Stimulated activated naive CD8-positive, alpha-beta T cell treated with anti-CD3 and anti-CD28 coated beads, Interleukin-15, Interleukin-2, amounts not matched to agents 100 U/mL and 50 U/mL, for 24 hours (primary cell): ENCODE data around the gene F10.

Source experiments
- ATAC-seq: fragments of 150-1000 bp; cut with Tn5 transposase; one replicate; pipeline ENCODE4 v1.10.0; 2021
- DNase-seq: peaks from one replicate; pipeline ENCODE4 v3.0.0; 2021

Gene F10

DNA sequence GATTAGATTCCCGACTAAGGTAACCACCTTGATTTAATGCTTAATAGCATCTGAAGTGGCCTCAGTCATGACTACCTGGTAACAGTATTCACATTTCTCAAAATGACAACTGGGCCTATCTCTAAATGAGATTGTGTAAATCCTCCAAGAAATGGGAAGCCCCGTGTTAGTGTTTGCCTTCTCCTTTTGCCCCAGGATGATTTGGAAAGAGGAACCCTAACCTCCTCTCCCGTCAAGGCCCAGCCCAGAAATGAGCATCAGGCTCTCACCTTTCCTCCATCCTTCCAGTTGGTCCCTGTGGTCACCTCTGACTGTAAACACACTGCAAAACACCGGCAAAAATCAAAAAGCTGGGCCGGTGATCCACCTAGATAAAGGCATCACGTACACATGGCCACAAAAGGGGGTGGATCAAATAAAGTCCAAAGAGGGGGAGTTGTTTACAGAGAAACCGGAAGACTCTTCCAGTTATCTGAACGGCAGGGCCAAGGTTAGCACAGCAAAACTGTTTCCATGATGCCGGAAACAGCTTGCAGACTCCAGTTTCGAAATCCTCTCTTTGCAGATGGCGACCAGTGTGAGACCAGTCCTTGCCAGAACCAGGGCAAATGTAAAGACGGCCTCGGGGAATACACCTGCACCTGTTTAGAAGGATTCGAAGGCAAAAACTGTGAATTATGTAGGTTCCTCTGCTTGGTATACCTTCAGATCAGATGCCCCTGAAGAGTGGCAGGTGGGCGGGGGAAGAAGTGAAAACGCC is 16.4 kb downstream of the F10 start:
- DNase-seq: no peak
- no peak for ATAC-seq

DNA sequence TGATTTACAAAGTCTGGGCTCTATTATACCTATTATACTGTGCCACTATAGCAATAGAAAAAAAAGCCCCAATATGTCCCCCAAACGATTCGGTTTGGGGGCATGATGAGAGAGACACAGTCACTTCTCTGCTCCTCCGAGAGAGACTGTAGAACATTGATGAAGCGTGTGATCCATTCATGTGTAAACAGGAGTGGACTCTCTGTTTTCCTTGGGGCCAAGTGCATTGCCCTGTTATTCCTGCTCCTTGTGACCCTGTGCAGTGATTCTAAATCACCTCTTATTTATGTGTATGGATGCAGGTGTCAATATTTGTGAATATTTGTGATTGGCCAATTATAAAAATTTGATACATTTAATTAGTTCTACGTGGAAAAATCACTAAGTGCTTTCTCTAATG is 17.0 kb downstream of the F10 start:
- DNase-seq (no peak), ATAC-seq (no peak)

DNA sequence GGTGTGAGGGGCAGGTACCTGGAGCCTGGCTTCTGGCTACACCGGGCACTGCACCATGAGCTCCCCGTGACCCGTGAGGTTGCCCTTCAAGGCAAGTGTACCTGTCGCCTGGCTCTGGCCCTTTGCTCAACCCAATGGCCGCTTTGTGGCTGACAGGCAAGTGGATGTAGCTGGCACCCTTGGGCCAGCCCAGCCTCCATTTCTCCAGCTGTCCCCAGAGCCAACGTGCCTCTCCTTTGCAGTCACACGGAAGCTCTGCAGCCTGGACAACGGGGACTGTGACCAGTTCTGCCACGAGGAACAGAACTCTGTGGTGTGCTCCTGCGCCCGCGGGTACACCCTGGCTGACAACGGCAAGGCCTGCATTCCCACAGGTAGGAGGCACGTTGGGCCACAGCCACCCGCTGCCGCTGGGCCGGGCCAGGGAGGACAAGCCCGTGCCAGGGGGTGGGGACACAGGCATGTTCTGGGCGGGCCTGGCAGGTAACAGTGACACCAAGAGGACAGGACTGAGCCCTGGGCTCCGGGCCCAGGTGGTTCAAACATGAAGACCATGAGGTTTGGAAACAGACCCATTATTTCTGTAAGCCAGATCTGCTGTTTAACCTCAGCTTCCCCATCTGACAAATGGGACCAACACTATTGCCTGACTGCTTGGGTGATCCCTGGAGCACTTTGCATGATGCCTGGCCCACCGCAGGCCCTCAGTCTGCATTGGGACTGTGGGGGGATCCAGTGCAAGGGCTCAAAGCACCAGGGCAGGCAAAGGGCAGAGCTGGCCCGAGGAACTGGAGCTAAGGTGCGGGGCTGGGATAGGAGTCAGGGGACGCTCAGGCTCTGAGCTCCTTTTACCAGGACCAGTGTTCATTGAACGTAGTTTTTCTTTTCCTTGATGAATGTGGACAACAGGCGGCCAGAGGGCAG is 18.3 kb downstream of the F10 start:
- ATAC-seq (no peak), DNase-seq (no peak)

DNA sequence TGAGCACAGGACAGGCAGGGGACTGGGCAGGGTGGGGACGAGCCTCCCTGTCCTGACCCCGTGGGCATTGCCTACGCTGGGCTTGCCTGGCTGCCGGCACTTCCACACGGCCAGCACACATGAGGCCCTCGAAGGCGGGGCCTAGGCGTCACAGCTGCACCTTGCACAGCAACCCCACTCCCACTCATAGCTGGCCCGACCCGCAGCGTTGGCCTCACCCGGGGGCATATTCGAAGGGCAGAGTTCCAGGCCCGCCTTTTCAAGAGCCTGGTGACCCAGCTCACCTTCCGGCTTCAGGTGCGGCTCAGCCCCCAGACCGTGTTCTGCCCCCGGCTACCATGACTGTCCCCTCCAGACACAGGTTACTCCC is 19.0 kb downstream of the F10 start:
- DNase-seq (no peak), ATAC-seq (no peak)

DNA sequence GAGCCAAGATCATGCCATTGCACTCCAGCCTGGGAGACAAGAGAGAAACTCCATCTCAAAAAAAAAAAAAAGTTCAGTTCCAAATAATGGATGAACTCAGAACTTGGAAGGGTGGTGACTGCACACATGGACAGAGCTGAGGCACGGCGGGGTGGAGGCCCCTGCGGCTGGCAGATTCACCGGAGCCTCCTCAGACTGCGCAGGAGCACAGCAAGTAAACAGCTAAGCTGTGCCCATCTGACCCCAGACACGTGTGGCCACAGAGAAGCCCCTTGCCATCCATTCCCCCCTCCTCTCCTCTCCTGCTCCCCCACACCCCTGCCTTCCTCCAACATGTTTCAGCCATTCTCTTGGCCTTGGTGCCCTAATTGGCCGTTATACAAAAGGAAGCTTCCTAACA is 20.3 kb downstream of the F10 start:
- no peak for DNase-seq
- ATAC-seq: no peak

DNA sequence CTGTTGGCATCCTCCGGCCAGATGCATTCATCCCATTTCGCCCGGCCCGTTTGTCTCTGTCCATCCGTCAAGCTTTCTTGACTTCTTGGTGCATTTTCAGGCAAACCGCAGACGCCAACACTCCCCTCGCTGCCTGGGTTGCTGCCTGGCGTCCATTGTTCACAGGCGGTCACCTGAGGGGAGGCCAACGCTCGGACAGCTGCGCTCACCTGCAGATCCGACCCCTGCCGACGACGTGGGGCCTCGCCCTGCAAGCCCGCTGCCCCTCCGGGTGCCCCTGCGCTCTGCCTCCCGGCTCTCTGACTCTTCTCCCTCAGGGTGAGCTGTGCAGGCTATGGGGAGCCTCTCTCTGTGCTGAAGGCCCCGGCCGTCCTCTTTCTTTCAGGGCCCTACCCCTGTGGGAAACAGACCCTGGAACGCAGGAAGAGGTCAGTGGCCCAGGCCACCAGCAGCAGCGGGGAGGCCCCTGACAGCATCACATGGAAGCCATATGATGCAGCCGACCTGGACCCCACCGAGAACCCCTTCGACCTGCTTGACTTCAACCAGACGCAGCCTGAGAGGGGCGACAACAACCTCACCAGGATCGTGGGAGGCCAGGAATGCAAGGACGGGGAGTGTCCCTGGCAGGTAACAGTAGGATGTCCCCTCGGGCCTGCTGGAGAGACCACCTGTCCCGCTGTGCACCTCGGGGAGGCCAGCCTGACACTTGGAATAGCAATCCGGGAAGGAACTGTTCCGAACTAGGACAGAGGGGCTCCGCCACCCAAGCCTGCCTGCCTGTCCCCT is 21.1 kb downstream of the F10 start:
- no peak for ATAC-seq
- no peak for DNase-seq

DNA sequence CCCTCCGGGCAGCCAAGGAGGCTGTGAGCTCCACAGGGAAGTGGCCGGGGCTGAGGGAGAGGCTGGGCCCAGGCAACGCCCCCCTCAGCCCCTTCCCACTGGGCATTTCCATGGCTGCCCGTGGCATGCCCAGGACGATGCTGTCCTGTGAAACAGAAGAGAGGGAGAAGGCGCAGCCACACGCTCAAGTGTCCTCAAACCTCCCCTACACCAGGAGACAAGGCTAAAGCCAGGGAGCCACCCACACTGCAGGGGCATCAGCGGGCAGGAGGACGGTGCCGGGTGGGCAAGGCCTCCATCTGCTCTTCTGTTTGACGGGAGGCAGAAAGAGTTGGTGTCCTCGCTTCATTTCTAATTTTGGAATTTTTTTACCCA is 21.6 kb downstream of the F10 start:
- ATAC-seq (no peak), DNase-seq (no peak)

DNA sequence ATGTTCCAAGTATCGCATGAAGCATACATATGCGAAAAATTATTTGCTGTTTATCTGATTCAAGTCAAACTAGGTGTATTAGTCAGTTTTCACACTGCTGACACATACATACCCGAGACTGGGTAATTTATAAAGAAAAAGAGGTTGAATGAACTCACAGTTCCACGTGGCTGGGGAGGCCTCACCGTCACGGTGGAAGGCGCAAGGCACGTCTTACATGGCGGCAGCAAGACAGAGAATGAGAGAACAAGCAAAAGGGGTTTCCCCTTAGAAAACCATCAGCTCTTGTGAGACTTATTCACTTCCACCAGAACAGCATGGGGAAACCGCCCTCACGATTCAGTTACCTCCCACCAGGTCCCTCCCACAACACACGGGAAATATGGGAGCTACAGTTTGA is 22.9 kb downstream of the F10 start:
- peak; percentile 21 for ATAC-seq
- DNase-seq: peak; percentile 42

DNA sequence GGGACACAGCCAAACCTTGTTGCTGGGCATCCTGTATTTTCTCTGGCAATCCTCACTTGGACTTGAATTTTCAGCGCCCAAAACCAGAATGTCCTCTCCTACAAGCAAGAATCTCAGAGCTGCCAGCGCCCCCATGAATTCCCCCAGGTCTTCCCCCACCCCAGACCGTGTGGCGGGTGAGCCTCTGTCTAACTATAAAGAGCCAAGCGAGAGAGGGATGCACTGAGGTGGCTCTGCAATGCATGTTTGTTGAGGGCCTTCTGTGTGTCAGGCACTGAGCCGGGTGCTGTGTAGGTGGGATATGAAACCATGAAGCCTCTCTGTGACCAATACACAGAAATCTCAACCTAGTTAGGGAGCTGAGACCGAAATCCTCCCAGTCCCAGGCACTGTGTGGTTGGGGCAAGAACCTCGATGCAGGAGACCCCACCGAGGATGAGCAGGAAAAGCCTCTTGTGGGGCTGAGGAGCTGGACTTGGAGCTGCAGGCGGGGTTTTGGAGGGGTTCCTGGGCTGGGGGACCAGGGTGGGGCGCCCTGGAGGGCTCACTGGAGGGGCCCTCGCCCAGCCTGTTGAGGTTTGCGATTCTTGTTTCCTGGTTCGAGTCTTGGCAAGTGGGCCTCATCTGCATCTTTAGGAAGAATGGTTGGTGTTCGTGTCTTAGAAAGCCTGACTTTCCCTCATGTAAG is 23.5 kb downstream of the F10 start:
- DNase-seq: no peak
- peak; percentile 35 for ATAC-seq

DNA sequence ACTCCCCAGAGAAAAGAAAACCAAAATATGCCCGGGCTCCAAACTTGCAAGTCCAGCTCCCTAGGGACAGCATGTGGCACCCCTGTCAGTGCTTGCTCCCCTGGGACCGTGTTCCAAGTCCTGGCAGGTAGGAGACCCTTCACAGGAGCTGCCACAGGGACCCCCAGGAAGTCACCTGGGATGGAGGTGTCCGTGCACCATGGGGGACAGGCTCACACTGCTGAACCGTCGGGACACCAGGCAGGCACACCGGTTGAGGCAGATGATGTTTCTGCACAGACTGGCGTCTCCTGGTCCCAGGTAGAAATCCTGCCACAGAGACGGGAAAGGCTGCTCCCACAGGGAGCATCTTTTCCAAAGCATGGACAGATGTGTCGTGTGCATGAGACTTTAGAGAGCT is 24.2 kb downstream of the F10 start:
- ATAC-seq (no peak), DNase-seq (no peak)

DNA sequence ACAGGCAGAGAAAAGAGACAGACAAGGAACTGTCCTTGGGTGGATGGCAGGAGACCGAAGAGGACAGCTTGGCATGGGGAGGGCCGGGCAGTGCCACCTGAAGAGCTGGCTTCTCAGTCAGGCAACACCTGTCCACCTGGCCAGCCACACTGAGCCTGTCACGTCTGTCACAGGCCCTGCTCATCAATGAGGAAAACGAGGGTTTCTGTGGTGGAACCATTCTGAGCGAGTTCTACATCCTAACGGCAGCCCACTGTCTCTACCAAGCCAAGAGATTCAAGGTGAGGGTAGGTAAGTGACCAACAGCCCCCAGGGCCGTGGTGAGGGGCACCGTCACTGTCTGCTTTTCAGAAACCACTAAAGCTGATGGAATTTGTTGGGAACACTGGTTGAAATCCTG is 24.6 kb downstream of the F10 start:
- ATAC-seq: no peak
- no peak for DNase-seq

DNA sequence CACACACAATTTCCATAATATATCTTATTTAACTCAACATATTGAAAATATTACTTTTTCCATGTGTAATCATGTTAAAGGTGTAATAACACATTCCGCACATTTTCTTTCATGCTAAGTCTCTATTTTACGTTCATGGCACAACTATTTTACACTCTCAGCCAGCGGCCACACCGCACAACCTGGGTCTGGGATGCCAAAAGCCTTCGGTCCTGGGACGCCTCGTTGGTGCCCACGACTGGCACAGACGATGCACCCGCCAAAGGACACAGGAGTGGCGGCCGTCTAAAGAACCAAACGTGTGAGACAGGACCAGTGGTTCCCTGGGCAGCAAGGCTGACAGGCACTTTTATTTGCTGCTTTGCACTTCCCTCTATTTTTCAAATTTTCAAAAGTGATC is 25.8 kb downstream of the F10 start:
- ATAC-seq: no peak
- no peak for DNase-seq

DNA sequence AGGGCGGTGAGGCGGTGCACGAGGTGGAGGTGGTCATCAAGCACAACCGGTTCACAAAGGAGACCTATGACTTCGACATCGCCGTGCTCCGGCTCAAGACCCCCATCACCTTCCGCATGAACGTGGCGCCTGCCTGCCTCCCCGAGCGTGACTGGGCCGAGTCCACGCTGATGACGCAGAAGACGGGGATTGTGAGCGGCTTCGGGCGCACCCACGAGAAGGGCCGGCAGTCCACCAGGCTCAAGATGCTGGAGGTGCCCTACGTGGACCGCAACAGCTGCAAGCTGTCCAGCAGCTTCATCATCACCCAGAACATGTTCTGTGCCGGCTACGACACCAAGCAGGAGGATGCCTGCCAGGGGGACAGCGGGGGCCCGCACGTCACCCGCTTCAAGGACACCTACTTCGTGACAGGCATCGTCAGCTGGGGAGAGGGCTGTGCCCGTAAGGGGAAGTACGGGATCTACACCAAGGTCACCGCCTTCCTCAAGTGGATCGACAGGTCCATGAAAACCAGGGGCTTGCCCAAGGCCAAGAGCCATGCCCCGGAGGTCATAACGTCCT is 26.4 kb downstream of the F10 start:
- no peak for DNase-seq
- no peak for ATAC-seq

DNA sequence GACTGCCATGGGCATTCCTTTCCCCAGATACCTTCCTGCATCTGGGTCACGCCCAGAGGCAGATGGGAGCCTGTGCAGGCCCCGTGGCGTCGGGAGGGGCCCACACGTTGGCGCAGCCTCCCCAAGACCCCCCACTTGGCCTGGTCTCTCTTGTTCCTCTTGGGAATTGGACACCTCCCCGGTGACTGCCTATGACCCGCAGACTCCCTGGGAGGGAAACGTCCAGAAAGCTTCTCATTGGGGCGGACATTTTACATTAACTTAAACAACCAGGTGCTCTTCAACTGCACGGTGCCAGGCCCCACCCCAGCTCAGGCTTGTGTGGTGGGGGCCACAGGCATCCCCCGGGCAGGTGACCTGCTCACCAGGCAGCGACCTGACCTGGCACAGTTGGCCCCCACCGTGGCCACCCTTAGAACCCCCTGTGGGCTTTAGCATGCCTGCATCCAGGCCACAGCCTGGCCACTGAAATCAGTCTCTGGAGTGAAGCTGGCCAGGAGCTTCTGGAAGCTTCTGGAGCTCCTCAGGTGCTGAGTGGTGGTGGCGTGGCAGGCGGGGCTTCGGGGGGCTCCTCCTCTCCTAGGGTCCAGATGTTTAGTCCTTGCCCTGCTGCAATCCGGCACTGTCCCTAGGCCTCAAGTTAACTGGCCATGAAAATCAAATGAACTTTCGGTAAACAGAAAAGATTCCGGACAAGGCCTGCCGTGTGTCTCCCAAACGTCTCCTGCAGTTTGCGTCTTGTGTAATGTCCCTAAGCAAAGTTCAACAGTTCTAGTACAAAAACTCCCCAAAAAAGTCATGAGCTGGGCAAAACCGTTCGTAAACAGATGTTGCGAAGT is 27.3 kb downstream of the F10 start:
- ATAC-seq (no peak), DNase-seq (no peak)

DNA sequence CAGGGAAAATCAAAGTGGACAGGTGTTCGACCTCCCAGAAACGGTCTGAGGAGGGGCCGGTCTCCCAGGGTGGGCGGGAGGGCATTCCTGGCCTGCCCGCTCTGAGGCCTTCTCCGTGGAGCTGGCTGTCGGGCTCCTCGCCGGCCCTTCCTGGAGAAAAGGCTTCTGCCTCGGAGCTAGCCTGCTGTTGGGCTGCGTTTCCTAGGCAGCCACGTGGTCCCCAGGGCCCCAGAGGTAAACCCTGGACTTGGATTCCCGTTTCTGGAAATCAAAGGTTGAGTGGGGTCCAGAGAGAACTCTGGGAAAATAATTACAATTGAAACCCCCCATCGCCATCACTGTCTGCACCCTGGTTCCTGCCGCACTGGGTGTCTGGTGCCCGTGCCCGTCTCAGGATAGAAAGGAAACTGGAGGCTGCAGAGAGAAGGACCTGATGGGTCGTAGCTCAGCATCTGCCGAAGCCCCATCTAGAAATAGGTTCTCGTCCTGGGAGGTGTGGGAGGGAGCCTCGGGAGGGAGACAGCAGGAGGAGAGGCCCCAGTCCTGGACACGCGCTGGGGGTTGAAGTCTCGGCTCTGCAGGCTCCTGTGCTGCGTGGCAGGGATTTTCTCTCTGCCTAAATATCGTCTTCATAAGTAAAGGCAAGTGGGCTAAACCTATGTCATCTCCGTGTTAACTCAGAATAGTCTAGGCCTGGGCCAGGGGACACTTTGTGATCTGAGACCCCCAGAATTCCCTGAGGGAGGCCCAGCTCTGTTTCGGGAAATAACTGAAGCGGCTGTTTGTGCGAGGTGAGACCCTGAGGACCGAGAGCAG is 28.2 kb downstream of the F10 start:
- DNase-seq: no peak
- ATAC-seq: no peak

DNA sequence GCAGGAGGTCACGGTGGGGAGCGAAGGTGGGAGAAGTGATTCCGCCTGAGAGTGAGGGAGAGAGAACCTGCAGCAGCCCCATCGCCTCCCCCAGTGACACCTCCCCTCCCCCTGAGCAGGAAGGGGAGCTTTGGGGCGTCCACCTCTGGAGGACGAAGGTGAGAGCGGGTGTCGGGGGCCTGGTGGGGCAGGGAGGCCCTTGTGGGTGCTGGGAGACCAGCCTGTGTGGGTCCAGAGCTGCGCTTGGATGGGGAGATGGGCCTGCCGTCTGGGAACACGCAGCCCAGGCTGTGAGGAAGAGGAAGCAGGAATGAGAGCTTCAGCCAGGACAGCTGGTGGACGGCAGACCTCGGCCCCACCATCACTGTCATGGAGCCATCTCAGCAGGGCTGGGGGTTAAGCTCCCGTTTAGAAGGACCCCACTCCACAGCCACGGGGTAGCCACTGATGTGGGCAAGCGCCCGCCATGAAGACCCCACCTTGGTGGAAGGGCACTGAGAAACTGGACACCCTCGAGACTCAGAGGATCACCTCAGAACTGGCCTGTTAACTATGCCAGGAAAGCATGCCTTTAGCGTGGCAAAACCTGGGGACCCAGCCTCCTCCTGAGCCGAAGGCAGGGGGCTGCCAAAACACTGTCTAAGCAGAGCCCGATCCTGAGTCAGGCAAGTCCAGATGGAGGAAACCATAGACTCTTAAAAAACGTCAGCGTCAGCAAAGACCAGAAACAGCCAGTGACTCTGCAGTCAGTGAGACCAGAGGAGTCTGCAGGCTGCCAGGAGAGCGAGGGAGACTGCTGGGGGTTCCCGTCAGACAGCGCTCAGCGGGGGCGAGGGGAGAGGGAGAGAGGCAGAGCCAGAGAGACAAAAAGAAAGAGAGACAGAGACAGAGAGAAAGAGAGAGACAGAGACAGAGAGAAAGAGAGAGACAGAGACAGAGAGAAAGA is 29.4 kb downstream of the F10 start:
- peak; percentile 34 for ATAC-seq

DNA sequence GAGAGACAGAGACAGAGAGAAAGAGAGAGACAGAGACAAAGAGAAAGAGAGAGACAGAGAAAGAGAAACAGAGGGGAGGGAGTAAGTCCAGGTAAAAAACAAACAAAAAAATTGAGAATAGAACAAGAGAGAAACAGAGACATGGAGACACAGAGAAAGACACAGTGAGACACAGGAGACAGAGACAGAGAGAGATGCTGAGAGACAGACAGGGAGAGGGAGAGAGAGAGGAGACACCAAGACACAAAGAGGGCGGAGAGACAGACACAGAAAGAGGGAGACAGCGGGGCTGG is 30.0 kb downstream of the F10 start:
- ATAC-seq (no peak), DNase-seq (no peak)

More for the DNA sequence above, 29.4 kb downstream of the F10 start:
- DNase-seq: no peak

DNA sequence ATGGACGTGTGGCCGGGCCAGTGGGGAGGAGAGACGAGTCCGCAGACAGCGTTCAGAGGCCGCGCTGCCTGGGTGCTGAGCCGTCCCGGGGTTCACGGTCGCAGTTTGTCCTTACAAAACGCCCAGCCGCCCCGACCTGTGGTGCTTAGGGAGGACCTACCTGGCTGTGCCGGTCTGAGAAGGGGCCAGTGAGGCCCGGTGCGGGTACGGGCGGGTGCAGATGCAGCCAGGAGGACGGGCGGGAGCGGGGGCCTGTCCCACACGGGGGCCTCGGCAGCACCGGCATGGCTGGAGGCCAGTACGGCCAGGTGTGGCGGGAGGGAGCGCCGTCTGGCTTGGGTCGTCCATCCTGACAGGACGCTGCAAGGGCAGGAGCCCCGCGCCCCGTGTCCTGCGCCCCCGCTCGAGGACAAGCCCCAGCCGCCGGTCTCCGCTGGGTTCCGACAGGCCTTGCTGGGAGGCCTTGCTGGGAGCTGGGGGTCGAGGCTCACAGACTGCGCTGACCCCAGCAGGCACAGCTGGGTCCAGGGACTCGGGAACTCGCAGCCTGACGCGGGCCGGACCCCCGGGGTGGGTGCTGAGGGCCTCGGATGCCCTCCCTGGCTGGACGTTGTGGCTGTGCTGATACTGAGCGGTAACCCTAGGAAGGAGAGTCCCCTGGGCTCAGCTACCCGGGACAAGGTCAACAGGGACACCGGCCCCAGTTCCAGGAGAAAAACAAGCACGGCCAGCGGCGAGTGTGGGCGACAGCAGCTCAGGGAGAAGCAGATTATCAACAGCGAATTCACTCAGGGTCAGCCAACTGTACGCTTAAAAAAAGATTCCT is 30.6 kb downstream of the F10 start:
- no peak for ATAC-seq
- no peak for DNase-seq
